Measurements from ENCODE around the gene ADAMTS5.

DNA sequence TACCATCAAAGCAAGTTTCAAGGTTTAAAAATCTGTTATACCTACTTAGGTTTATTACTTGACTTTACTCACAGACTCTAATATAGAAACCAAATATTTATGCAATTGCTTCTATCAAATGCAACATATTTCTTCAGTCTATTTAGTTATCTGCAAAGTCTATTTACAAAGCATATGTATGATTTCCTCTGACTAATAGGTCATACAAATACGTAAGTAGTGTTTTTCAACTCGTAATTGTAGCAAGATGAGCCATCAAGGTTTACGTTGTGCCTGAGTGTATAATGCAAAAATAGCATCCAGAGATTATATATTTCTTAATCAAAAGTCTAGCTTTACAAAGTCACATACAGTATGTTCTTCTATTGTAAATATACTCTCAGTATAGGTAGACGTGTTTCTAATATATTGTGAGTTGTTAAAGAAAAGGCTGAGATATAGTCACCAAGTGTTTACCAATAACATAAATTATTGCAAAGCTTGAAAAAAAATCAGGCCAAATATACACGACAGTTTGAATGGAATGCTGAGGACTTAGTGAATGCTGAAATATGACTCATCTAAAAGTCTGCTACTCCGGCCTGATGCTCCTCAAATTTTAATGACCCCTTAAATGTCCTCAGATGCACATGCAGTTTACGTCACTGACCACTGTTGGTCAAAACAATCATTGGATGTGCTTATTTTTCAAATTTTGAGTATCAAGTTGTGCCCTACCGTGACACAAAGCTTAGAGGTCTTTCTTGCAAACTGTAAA, 48.4 kb downstream of the ADAMTS5 start:
- TF ChIP-seq HDAC2 (IDR thresholded peaks at IDR 0.05) = no peak
- TF ChIP-seq, protein P1, sequence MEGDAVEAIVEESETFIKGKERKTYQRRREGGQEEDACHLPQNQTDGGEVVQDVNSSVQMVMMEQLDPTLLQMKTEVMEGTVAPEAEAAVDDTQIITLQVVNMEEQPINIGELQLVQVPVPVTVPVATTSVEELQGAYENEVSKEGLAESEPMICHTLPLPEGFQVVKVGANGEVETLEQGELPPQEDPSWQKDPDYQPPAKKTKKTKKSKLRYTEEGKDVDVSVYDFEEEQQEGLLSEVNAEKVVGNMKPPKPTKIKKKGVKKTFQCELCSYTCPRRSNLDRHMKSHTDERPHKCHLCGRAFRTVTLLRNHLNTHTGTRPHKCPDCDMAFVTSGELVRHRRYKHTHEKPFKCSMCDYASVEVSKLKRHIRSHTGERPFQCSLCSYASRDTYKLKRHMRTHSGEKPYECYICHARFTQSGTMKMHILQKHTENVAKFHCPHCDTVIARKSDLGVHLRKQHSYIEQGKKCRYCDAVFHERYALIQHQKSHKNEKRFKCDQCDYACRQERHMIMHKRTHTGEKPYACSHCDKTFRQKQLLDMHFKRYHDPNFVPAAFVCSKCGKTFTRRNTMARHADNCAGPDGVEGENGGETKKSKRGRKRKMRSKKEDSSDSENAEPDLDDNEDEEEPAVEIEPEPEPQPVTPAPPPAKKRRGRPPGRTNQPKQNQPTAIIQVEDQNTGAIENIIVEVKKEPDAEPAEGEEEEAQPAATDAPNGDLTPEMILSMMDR (IDR thresholded peaks at IDR 0.05) = no peak
- TF ChIP-seq MAZ (IDR thresholded peaks at IDR 0.05; ENCODE audit: borderline replicate concordance, low read depth, low read length) = no peak
- TF ChIP-seq KDM5A (IDR thresholded peaks at IDR 0.05) = no peak
- no peak for TF ChIP-seq JUN (IDR thresholded peaks at IDR 0.05)
- TF ChIP-seq NFE2L2 (conservative IDR thresholded peaks at IDR 0.05; ENCODE audit: low read length) = no peak
- no peak for TF ChIP-seq TFCP2L1 (CRISPR knock-in tag; IDR thresholded peaks at IDR 0.05)
- no peak for TF ChIP-seq JUNB (IDR thresholded peaks at IDR 0.05)
- no peak for TF ChIP-seq CHD2 (IDR thresholded peaks at IDR 0.05; ENCODE audit: low read length, partially characterized antibody)
- TF ChIP-seq, protein P2, sequence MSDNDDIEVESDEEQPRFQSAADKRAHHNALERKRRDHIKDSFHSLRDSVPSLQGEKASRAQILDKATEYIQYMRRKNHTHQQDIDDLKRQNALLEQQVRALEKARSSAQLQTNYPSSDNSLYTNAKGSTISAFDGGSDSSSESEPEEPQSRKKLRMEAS (IDR thresholded peaks at IDR 0.05) = no peak
- no peak for TF ChIP-seq NPAS2 (CRISPR knock-in tag; IDR thresholded peaks at IDR 0.05; ENCODE audit: borderline replicate concordance)
- no peak for TF ChIP-seq RAD21 (conservative IDR thresholded peaks at IDR 0.05 in 1 of 2, IDR thresholded peaks at IDR 0.05 in 1 of 2)
